Spleen (tissue), 7 donors: ENCODE measurements around the gene PNKD.

Source experiments
- CTCF ChIP-seq, 11 experiments: fragments of 200-600 bp in 7 of 11; fragments of 450-650 bp in 4 of 11; sonication (generic) in 4 of 11; IDR thresholded peaks in 8 of 11; conservative IDR thresholded peaks in 3 of 11; 1 replicate in 7 of 11; 2 replicates in 4 of 11; pipeline versions ENCODE4 v1.4.0 to v1.8.0; 2016 to 2021; ENCODE audit warnings: antibody characterized with exemption in 11 of 11, inconsistent platforms in 4 of 11, mild to moderate bottlenecking in 1 of 11
- POLR2A ChIP-seq, 3 donors: fragments of 450-650 bp; IDR thresholded peaks; one replicate each; pipeline ENCODE4 v1.5.1; 2017; ENCODE audit warnings: antibody characterized with exemption in 3 of 3, mild to moderate bottlenecking in 1 of 3
- POLR2AphosphoS5 ChIP-seq, 3 donors: sonication (generic); formaldehyde crosslinking; IDR thresholded peaks; one replicate each; pipeline ENCODE4 v1.5.1; 2017; ENCODE audit warnings: antibody characterized with exemption in 3 of 3
- donor health status: DM: no; HTN: no; CAD: no; lungs with moderate emphysema.
- donor health status: DM: no; HTN: no; CAD: no.
- donor health status: DM: no; HTN: no; CAD: no.

GRCh38 chr2:218260742-218261422, 9.4 kb upstream of the PNKD start, which contains the start of gene GPBAR1:
- no peak for TF ChIP-seq CTCF (IDR thresholded peaks at IDR 0.05 in 8 of 11, conservative IDR thresholded peaks at IDR 0.05 in 3 of 11)
- no peak for TF ChIP-seq POLR2A (IDR thresholded peaks at IDR 0.05)
- TF ChIP-seq POLR2AphosphoS5 (IDR thresholded peaks at IDR 0.05), result peak in 2 of 3 donors; percentile 43 to 55
